IPS-15b (cell line): Measurements from ENCODE around the gene MRGPRD.

Experiments used
- H3K27me3 ChIP-seq: one replicate; pipeline ENCODE4 v1.6.1; 2013; ENCODE audit warnings: low read length; ENCODE audit not compliant: control insufficient read depth, insufficient read depth
- H3K36me3 ChIP-seq: one replicate; pipeline ENCODE4 v1.6.1; 2013; ENCODE audit warnings: low read length; ENCODE audit not compliant: control insufficient read depth, insufficient read depth
- H3K4me1 ChIP-seq: one replicate; pipeline ENCODE4 v1.6.1; 2013; ENCODE audit warnings: mild to moderate bottlenecking, low read length; ENCODE audit not compliant: control insufficient read depth, insufficient read depth
- H3K4me3 ChIP-seq: one replicate; pipeline ENCODE4 v1.5.1; 2013; ENCODE audit warnings: low read depth, low read length
- H3K9ac ChIP-seq: one replicate; pipeline ENCODE4 v1.6.1; 2013; ENCODE audit warnings: low read depth, mild to moderate bottlenecking, low read length
- H3K9me3 ChIP-seq: one replicate; pipeline ENCODE4 v1.6.1; 2013; ENCODE audit warnings: mild to moderate bottlenecking, low read length; ENCODE audit not compliant: control insufficient read depth, insufficient read depth

MRGPRD gene, protein sequence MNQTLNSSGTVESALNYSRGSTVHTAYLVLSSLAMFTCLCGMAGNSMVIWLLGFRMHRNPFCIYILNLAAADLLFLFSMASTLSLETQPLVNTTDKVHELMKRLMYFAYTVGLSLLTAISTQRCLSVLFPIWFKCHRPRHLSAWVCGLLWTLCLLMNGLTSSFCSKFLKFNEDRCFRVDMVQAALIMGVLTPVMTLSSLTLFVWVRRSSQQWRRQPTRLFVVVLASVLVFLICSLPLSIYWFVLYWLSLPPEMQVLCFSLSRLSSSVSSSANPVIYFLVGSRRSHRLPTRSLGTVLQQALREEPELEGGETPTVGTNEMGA

DNA sequence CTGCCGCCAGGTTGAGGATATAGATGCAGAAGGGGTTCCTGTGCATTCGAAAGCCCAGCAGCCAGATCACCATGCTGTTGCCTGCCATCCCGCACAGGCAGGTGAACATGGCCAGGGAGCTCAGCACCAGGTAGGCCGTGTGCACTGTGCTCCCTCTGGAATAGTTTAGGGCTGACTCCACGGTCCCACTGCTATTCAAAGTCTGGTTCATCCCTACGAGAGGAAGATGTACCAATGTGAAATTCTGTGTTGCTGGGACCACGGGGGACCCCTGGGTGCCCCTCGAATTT is at the start of gene MRGPRD:
TSS of gene MRGPRD (minus strand) at position 211 of the 290 bp plus-strand sequence. CDS start at position 211, 0 bp downstream.
- no peaks in the 10 kb centered on the region for H3K27me3 ChIP-seq
- H3K4me1 ChIP-seq: no peaks in the 10 kb centered on the region
- no peaks in the 10 kb centered on the region for H3K9me3 ChIP-seq
- H3K4me3 ChIP-seq: no peak within 1 kb of the TSS
- H3K36me3 ChIP-seq: no peaks in the 10 kb centered on the region
- no peak within 1 kb of the TSS for H3K9ac ChIP-seq

- Histone ChIP-seq H3K4me3 (no peak overlapping the region), H3K9ac (no peak overlapping the region), H3K4me1 (peaks cover 1% of the 10 kb centered on the region), H3K27me3 (no peaks in the 10 kb centered on the region), H3K36me3 (no peaks in the 10 kb centered on the region), H3K9me3 (no peaks in the 10 kb centered on the region)
Measured at GRCh38 chr11:69030301-69030700, 49.5 kb upstream of the MRGPRD start.

GRCh38 chr11:69027704-69028372 is 47.1 kb upstream of the MRGPRD start:
- Histone ChIP-seq H3K9me3 (no peaks in the 10 kb centered on the region), H3K4me1 (no peaks in the 10 kb centered on the region), H3K27me3 (no peaks in the 10 kb centered on the region), H3K9ac (no peak overlapping the region), H3K4me3 (no peak overlapping the region), H3K36me3 (no peaks in the 10 kb centered on the region)

- Histone ChIP-seq H3K9ac (no peak overlapping the region), H3K4me1 (no peaks in the 10 kb centered on the region), H3K4me3 (no peak overlapping the region)
Measured at GRCh38 chr11:69024509-69024908, 43.7 kb upstream of the MRGPRD start.

GRCh38 chr11:69022260-69022659 is 41.5 kb upstream of the MRGPRD start:
- Histone ChIP-seq H3K9ac (no peak overlapping the region), H3K36me3 (no peaks in the 10 kb centered on the region), H3K4me3 (no peak overlapping the region), H3K9me3 (no peaks in the 10 kb centered on the region), H3K4me1 (no peaks in the 10 kb centered on the region), H3K27me3 (no peaks in the 10 kb centered on the region)

More at GRCh38 chr11:69024509-69024908, 43.7 kb upstream of the MRGPRD start:
- H3K36me3 ChIP-seq: no peaks in the 10 kb centered on the region
- H3K27me3 ChIP-seq: no peaks in the 10 kb centered on the region
- H3K9me3 ChIP-seq: no peaks in the 10 kb centered on the region

- no peak overlapping the region for H3K4me3 ChIP-seq
- peaks cover 6% of the 10 kb centered on the region for H3K4me1 ChIP-seq
- H3K36me3 ChIP-seq: no peaks in the 10 kb centered on the region
- no peaks in the 10 kb centered on the region for H3K9me3 ChIP-seq
- H3K9ac ChIP-seq: no peak overlapping the region
- H3K27me3 ChIP-seq: no peaks in the 10 kb centered on the region
Measured at GRCh38 chr11:69018924-69019323, 38.1 kb upstream of the MRGPRD start.

GRCh38 chr11:69017951-69018350 is 37.2 kb upstream of the MRGPRD start:
- Histone ChIP-seq H3K27me3 (no peaks in the 10 kb centered on the region), H3K9me3 (no peaks in the 10 kb centered on the region), H3K9ac (no peak overlapping the region), H3K36me3 (no peaks in the 10 kb centered on the region), H3K4me3 (no peak overlapping the region), H3K4me1 (peaks cover 6% of the 10 kb centered on the region)

- Histone ChIP-seq H3K36me3 (no peaks in the 10 kb centered on the region), H3K4me1 (peaks cover 13% of the 10 kb centered on the region), H3K9ac (no peak overlapping the region), H3K4me3 (no peak overlapping the region), H3K27me3 (no peaks in the 10 kb centered on the region), H3K9me3 (no peaks in the 10 kb centered on the region)
Measured at GRCh38 chr11:69014898-69015549, 34.2 kb upstream of the MRGPRD start.

DNA sequence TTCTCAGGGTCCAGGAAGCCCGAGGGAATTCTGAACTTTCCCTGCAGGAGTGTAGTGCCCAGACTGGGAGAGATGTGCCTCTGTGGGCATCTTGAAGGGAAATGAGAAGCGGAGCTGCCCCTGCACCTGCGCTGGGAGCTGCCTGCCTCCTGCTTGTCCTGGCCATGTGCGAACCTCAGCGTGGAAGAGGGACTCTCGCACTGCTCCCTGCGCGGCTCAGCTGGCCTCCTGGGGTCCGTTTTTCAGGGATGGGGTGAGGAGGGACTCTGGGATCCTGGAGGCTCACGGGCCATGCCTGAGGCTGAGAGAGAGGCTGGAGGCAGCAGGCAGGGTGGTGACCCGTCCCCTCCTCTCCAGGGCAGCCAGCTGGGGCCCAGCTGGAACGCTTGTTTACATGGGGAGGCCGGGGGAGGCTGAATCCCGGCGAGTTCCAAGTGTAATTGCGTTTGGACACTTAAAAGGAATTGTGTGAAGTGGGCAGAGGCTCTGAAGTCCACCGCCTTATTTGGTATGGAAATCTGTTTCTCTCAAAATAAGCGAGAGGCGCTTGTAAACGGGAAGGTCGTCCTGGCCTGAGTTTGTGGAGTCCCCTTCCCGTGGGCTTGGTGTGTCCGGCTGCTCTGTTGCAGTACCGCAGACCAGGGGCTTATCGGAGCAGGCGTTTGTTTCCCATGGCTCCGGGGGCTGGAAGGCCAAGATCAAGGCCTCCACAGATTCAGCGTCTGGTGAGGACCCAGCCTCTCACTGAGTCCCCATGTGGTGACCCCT is 33.5 kb upstream of the MRGPRD start:
- no peak overlapping the region for H3K9ac ChIP-seq
- H3K9me3 ChIP-seq: no peaks in the 10 kb centered on the region
- no peaks in the 10 kb centered on the region for H3K36me3 ChIP-seq
- peak overlapping the region; percentile 55 for H3K4me3 ChIP-seq
- H3K4me1 ChIP-seq: peaks cover 14% of the 10 kb centered on the region
- H3K27me3 ChIP-seq: no peaks in the 10 kb centered on the region

DNA sequence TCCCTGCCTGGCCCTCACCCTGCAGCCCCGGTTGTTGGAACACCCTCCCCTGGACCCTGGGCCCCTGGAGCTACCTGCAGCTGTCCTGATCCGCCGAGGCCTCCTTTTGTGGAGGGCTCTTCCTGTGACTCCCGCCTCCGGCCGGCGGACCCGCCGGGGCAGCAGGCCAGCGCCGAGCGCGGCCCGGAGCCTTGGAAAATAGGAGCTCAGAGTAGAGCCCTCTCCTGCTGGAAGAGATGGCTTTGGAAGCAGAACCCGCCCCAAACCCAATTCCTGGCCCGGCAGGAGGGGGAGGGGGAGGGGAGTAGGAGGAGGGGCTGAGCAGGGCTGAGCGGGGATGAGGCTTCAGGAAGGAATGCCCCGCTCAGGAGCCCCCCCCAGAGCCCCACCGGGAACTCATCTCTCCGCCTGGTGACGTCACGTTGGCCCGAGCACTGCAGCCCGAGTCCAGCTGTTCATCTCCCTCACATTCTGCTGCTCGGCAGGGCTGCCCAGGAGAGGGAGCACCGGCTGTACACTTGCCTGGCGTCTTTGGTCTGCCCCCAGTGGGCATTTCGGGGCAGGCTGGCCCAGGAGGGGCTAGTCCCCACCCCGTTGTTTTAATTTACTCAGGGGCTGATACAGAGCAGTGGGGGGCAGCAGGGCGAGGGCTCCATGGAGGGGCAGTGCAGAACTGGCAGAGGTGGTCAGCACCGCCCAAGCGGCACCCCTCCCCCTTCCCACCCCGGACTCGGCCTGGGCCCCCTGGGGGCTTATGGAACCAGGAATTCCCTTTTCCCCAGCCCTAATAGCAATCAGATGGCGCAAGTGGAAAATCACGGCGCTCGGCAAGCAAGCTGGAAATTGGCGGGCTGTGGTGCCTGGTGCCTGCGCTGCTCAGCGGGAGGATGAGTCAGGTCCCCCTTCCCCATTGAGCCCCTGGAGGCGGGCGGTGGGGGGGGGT is 32.5 kb upstream of the MRGPRD start, which contains the start of gene MRGPRF:
TSS of gene MRGPRF (minus strand) at position 238 of the 943 bp plus-strand sequence. CDS start 3,345 bp downstream, outside the sequence.
- H3K27me3 ChIP-seq: no peaks in the 10 kb centered on the region
- peak within 1 kb of the TSS; percentile 70 for H3K9ac ChIP-seq
- H3K36me3 ChIP-seq: peaks cover 2% of the 10 kb centered on the region
- H3K4me1 ChIP-seq: peaks cover 16% of the 10 kb centered on the region
- no peaks in the 10 kb centered on the region for H3K9me3 ChIP-seq
- H3K4me3 ChIP-seq: peak within 1 kb of the TSS; percentile 55
